NCI-H82 treated with DMSO at 0.1 percent for 48 hours (cell line): ENCODE data around the gene PHTF2.
A peak's percentile ranks its signal among the peaks of the same experiment; 100 is the strongest.
"Not testable (repeated sequence)": the region's sequence is repeated elsewhere in the genome, so short reads cannot be mapped to it uniquely, and the experiment has no call there.

ENCODE experiments used
- DNase-seq: peaks from one replicate; lab custom pipeline; 2025; ENCODE audit not compliant: unreplicated experiment; lab: John Stamatoyannopoulos, UW

PHTF2 gene

GRCh38 chr7:77798394-77799077, at the start of gene PHTF2, which contains the start of gene TMEM60:
Gene PHTF2, plus strand, starts transcription at chr7:77798773.
Gene TMEM60, minus strand, starts transcription at chr7:77798434. Its CDS starts 4,061 bp downstream, at chr7:77794373.
- DNase-seq = peak; percentile 99

- no peak for DNase-seq
Measured at GRCh38 chr7:77752016-77752415, 46.6 kb upstream of the PHTF2 start.

- no peak for DNase-seq
Measured at GRCh38 chr7:77753173-77753572, 45.4 kb upstream of the PHTF2 start.

DNA sequence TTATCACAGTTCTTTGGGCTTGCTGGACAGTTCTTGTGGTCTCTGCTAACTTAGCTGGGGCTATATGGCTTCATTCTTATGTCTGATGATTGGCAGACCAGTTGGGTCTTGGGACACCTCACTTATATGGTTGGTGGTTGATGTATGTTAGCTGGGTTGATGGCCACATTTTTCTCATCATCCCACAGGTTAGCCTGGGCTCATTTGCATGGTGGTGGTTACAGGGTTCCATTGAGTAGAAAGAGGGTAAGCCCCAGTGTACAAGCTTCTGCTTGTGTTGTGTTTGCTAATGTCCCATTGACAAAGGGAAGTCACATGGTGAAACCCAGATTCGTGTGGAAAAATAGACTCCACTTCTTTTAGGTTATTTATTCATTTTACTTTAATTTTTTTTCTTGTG, 41.0 kb upstream of the PHTF2 start:
- no peak for DNase-seq

GRCh38 chr7:77759294-77759889, 39.2 kb upstream of the PHTF2 start:
- DNase-seq = peak; percentile 14

GRCh38 chr7:77760809-77761453, 37.6 kb upstream of the PHTF2 start:
- no peak for DNase-seq

GRCh38 chr7:77765481-77765880, 33.1 kb upstream of the PHTF2 start:
- no peak for DNase-seq

DNA sequence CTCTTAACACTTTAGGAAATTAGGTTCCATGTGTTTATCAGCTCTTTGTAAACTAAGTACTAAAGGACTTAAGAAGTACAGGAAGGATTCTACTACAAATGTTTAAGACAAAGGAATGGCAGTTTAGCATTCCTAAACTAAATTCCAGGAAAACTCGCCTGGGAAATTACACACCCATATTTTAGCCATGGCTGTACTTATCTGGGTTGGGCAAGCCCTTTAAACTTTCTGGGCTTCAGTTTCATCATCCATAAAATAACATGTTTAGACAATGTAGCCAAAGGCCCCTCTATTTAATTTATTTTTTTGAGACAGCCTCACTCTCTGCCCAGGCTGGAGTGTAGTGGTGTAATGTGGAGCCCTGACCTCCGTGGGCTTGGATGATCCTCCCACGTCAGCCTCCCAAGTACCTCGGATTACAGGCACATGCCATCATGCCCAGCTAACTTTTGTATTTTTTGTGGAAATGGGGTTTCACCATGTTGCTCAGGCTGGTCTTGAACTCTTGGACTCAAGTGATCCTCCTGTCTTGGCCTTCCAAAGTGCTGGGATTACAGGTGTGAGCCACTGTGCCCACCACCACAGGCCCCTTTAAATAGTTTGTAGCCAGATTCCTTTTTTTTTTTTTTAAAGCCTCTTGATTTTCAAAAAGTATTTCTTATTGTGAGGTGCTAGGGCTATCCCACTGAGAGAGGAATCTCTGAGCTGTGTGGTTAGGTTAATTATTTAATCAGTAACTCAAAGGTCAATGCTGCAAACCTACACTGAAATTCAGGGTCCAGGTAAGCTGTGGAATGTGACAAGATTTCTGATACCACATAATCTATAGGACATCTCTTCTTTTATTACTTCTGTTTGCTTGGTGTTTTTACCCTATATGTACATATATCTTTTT, 32.4 kb upstream of the PHTF2 start:
- no peak for DNase-seq

- no peak for DNase-seq
Measured at GRCh38 chr7:77766801-77767605, 31.6 kb upstream of the PHTF2 start.

GRCh38 chr7:77770316-77770715, 28.3 kb upstream of the PHTF2 start:
- DNase-seq = no peak

DNA sequence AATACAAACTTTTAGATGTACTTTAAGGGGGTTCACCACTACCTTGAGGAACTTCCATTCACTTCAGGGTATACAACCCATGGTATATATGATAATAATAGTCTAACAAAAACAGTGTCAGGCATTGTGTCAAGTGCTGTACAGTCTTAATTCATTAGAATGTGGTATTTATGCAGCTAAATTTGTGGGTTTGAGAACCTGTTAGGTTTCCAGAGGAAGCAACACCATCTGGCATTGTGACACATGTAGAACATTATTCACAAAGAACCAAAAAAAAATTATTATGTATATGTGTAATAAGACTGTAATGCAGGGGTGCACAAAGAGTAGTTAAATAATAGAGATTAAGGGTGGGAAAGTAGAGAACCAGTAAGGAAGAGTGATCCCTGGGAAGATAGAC, 26.7 kb upstream of the PHTF2 start:
- DNase-seq = no peak

- no peak for DNase-seq
Measured at GRCh38 chr7:77778535-77778934, 20.0 kb upstream of the PHTF2 start.

DNA sequence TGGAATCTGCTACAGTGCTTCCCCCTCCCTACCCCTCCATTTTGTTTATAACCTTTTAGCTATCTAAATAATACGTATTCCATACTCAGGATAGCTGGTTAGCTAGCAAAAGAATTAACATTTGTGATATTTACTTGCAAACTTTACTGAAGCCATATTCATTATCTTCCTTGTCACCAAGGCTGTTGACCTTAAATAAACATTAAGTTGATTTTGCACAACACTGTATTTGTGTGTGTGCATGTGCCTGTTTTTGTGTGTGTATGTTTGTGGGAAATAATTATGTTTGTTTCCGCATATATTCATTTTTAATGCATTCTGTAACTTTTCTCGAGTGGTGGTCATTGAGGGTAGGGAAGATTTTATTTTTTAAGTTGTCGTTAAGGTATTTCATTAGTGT, 16.2 kb upstream of the PHTF2 start:
- DNase-seq = no peak

GRCh38 chr7:77783111-77783510, 15.5 kb upstream of the PHTF2 start:
- no peak for DNase-seq

GRCh38 chr7:77783545-77783944, 15.0 kb upstream of the PHTF2 start:
- no peak for DNase-seq

GRCh38 chr7:77784426-77784825, 14.1 kb upstream of the PHTF2 start:
- DNase-seq = not testable (repeated sequence)

DNA sequence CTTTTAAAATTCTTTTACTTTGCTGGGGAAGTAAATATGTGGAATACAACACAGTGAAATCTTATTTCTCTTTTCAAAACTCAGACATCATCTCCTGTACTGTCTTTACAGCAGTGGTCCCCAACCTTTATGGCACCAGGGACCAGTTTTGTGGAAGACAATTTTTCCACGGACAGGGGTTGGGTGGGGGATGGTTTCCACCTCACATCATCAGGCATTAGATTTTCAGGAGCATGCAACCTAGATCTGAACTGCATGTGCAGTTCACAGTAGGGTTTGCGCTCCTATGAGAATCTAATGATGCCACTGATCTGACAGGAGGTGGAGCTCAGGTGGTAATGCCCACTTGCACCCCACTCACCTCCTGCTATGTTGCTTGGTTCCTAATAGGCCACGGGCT, 12.6 kb upstream of the PHTF2 start:
- DNase-seq = no peak

DNA sequence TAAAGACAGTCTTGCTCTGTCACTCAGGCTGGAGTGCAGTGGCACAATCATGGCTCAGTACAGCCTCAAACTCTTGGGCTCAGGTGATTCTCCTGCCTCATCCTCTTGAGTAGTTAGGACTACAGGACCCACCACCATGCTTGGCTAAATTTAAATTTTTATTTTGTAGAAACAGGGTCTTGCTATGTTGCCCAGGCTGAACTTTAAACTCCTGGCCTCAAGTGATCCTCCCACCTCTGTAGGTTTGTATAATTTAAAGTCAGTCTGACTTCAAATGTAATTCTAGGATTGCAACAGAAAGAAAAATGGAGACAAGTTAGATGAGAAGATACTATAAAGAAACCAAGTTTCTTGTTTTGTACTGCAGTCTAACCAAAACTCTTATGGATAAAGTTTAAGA, 11.8 kb upstream of the PHTF2 start:
- DNase-seq = no peak

DNA sequence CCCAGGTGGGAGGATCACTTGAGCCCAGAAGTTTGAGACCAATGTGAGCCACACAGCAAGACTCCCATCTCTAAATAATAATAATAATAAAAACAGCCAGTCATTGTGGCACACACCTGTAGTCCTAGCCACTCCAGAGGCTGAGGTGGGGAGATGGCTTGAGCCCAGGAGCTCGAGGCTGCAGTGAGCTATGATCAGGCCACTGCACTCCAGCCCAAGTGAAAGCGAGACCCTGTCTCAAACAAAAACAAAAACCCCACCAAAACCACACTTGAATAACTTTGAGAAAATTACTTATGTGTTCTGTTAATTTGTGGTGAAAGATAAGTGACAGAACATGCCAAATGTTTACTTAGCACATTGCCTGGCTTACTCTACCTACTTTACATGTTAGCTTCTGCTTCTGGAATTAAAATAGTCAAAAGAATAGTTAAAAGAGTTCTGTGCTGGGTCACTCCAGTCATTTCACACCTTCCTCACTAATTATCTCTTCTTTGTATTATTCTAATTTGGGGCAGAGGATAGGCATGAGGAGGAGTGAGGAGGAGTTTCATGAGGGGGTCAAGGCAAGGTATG, 10.2 kb upstream of the PHTF2 start:
- no peak for DNase-seq

DNA sequence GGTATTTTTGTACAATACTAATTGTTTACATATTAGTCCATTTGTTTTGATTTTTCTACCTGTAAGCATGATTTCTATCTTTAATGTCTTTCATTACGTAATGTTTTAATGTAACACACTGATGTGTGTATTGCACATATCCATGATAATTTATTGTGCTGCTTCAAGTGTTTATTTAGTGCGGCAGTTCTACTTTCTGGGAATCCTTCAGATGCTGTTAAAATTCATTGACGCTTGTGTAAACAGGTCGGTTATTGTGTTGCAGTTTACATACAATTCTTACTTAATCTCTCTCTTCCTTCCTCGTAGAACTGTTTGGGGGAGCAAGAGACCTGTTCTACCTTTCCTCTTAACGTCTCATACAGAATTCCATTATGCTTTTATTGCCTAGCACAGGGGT, 7.2 kb upstream of the PHTF2 start:
- no peak for DNase-seq
